ENCODE data around the gene SAMHD1.
"Not testable (repeated sequence)": the region's sequence is repeated elsewhere in the genome, so short reads cannot be mapped to it uniquely, and the experiment has no call there.

The SAMHD1 gene

GRCh38 chr20:36951198-36951978 is at the start of gene SAMHD1:
TSS of gene SAMHD1 (minus strand) at chr20:36951708. CDS start at chr20:36951643, 65 bp downstream.
- in situ Hi-C loops (cut with HindIII; ENCODE audit: low sequenced_read_pairs): no loop called here

- in situ Hi-C loops (cut with HindIII; ENCODE audit: low sequenced_read_pairs): not testable (repeated sequence)
Measured at GRCh38 chr20:37000171-37000570, 48.7 kb upstream of the SAMHD1 start.

- in situ Hi-C loops (cut with HindIII; ENCODE audit: low sequenced_read_pairs): no loop called here
Measured at GRCh38 chr20:36998652-36999051, 47.1 kb upstream of the SAMHD1 start.

GRCh38 chr20:36997121-36997520 is 45.6 kb upstream of the SAMHD1 start:
- in situ Hi-C loops (cut with HindIII; ENCODE audit: low sequenced_read_pairs): no loop called here

- in situ Hi-C loops (cut with HindIII; ENCODE audit: low sequenced_read_pairs): not testable (repeated sequence)
Measured at GRCh38 chr20:36994221-36994620, 42.7 kb upstream of the SAMHD1 start.

- in situ Hi-C loops (cut with HindIII; ENCODE audit: low sequenced_read_pairs): no loop called here
Measured at GRCh38 chr20:36992802-36993334, 41.4 kb upstream of the SAMHD1 start.

- in situ Hi-C loops (cut with HindIII; ENCODE audit: low sequenced_read_pairs): no loop called here
Measured at GRCh38 chr20:36991703-36992102, 40.2 kb upstream of the SAMHD1 start.

- in situ Hi-C loops (cut with HindIII; ENCODE audit: low sequenced_read_pairs): no loop called here
Measured at GRCh38 chr20:36989797-36990196, 38.3 kb upstream of the SAMHD1 start.

GRCh38 chr20:36988494-36988966 is 37.0 kb upstream of the SAMHD1 start:
- in situ Hi-C loops (cut with HindIII; ENCODE audit: low sequenced_read_pairs): no loop called here

- in situ Hi-C loops (cut with HindIII; ENCODE audit: low sequenced_read_pairs): no loop called here
Measured at GRCh38 chr20:36984257-36984638, 32.7 kb upstream of the SAMHD1 start.

GRCh38 chr20:36975099-36975818 is 23.8 kb upstream of the SAMHD1 start:
- in situ Hi-C loops (cut with HindIII; ENCODE audit: low sequenced_read_pairs): no loop called here

GRCh38 chr20:36974660-36975059 is 23.2 kb upstream of the SAMHD1 start:
- in situ Hi-C loops (cut with HindIII; ENCODE audit: low sequenced_read_pairs): no loop called here

- in situ Hi-C loops (cut with HindIII; ENCODE audit: low sequenced_read_pairs): no loop called here
Measured at GRCh38 chr20:36971103-36971502, 19.6 kb upstream of the SAMHD1 start.

- in situ Hi-C loops (cut with HindIII; ENCODE audit: low sequenced_read_pairs): no loop called here
Measured at GRCh38 chr20:36969478-36970186, 18.1 kb upstream of the SAMHD1 start.

- in situ Hi-C loops (cut with HindIII; ENCODE audit: low sequenced_read_pairs): no loop called here
Measured at GRCh38 chr20:36969051-36969450, 17.5 kb upstream of the SAMHD1 start.

GRCh38 chr20:36967636-36968035 is 16.1 kb upstream of the SAMHD1 start:
- in situ Hi-C loops (cut with HindIII; ENCODE audit: low sequenced_read_pairs): no loop called here

- in situ Hi-C loops (cut with HindIII; ENCODE audit: low sequenced_read_pairs): not testable (repeated sequence)
Measured at GRCh38 chr20:36966965-36967364, 15.5 kb upstream of the SAMHD1 start.

GRCh38 chr20:36962354-36962941 is 10.9 kb upstream of the SAMHD1 start:
- in situ Hi-C loops (cut with HindIII; ENCODE audit: low sequenced_read_pairs): not testable (repeated sequence)

- in situ Hi-C loops (cut with HindIII; ENCODE audit: low sequenced_read_pairs): no loop called here
Measured at GRCh38 chr20:36959242-36959641, 7.7 kb upstream of the SAMHD1 start.

- in situ Hi-C loops (cut with HindIII; ENCODE audit: low sequenced_read_pairs): no loop called here
Measured at GRCh38 chr20:36957875-36958667, 6.6 kb upstream of the SAMHD1 start.

Data from DLD1 (cell line).